B cell (primary cell): Measurements from ENCODE around the gene ACTBL2. TPM values are rescaled to one million over a fixed set of nuclear protein-coding genes. Genes with fewer than 3 reads are reported as not detected.

ENCODE experiments used
- ATAC-seq: fragments of 200-7000 bp; cut with Tn5 transposase; one replicate; pipeline ENCODE4 v1.10.0; 2021; ENCODE audit warnings: low read depth, mild to moderate bottlenecking, moderate number of reproducible peaks, moderate library complexity
- CTCF ChIA-PET: fragments of 350-600 bp; sonication (Branson Sonifier 250); formaldehyde crosslinking; loops from one replicate; lab custom pipeline; 2021; ENCODE audit warnings: antibody characterized with exemption, inconsistent platforms; lab: Charles Lee
- POLR2A ChIA-PET: fragments of 350-600 bp; sonication (Branson Sonifier 250); formaldehyde crosslinking; loops from one replicate; lab custom pipeline; 2021; ENCODE audit warnings: antibody characterized with exemption; lab: Charles Lee
- DNase-seq: peaks from one replicate; pipeline ENCODE4 v3.0.0; 2013
- H2AFZ ChIP-seq: 2 replicates; pipeline ENCODE4 v1.6.1; 2012; ENCODE audit warnings: mild to moderate bottlenecking, low read depth, low read length; ENCODE audit not compliant: insufficient read depth, poor library complexity, severe bottlenecking
- H3K27ac ChIP-seq, 2 donors: 1 replicate in 1 of 2; 2 replicates in 1 of 2; pipeline ENCODE4 v1.5.1; 2012 to 2013; ENCODE audit warnings: low read length in 2 of 2, mild to moderate bottlenecking in 2 of 2, moderate library complexity in 1 of 2
- H3K27me3 ChIP-seq, 4 experiments: fragments of 200-600 bp in 1 of 4; sonication (generic) in 1 of 4; replicated peaks in 1 of 4; 1 replicate in 2 of 4; 2 replicates in 2 of 4; pipeline versions ENCODE4 v1.6.1 to v1.7.0; 2013 to 2016; ENCODE audit warnings: low read length in 3 of 4, mild to moderate bottlenecking in 2 of 4, mixed read lengths in 1 of 4, moderate library complexity in 1 of 4; ENCODE audit not compliant: insufficient read depth in 4 of 4, control insufficient read depth in 3 of 4; ENCODE audit errors: control extremely low read depth in 1 of 4
- H3K36me3 ChIP-seq, 2 experiments: replicated peaks in 1 of 2; 1 replicate in 1 of 2; 2 replicates in 1 of 2; pipeline versions ENCODE4 v1.6.1 to v1.7.1; 2013; ENCODE audit warnings: low read length in 1 of 2; ENCODE audit not compliant: insufficient read depth in 2 of 2, control insufficient read depth in 1 of 2; ENCODE audit errors: control extremely low read depth in 1 of 2, extremely low read depth in 1 of 2
- H3K4me1 ChIP-seq, 2 donors: fragments of 200-600 bp in 1 of 2; sonication (generic) in 1 of 2; 1 replicate in 1 of 2; 2 replicates in 1 of 2; pipeline versions ENCODE4 v1.5.1 to v1.6.1; 2013 to 2017; ENCODE audit warnings: low read length in 2 of 2; ENCODE audit not compliant: control insufficient read depth in 2 of 2, insufficient read depth in 2 of 2
- H3K4me2 ChIP-seq: replicated peaks from 2 replicates; pipeline ENCODE3; 2012; ENCODE audit warnings: mild to moderate bottlenecking, low read depth, low read length; ENCODE audit not compliant: poor library complexity, severe bottlenecking
- H3K4me3 ChIP-seq, 5 experiments: fragments of 200-600 bp in 1 of 5; sonication (generic) in 1 of 5; 1 replicate in 3 of 5; 2 replicates in 2 of 5; pipeline versions ENCODE4 v1.5.1 to v1.7.0; 2011 to 2016; ENCODE audit warnings: low read length in 4 of 5, mild to moderate bottlenecking in 4 of 5, low read depth in 2 of 5, control low read depth in 1 of 5, moderate library complexity in 1 of 5; ENCODE audit not compliant: insufficient read depth in 1 of 5; ENCODE audit errors: control extremely low read depth in 1 of 5, extremely low read depth in 1 of 5
- H3K79me2 ChIP-seq: fragments of 200-600 bp; sonication (generic); one replicate; pipeline ENCODE4 v1.6.0; 2016; ENCODE audit warnings: low read length; ENCODE audit not compliant: control insufficient read depth, insufficient read depth
- H3K9ac ChIP-seq: fragments of 200-600 bp; sonication (generic); 2 replicates; pipeline ENCODE4 v1.6.1; 2017; ENCODE audit warnings: mild to moderate bottlenecking, low read length, moderate library complexity
- H3K9me3 ChIP-seq, 3 donors: one replicate each; pipeline versions ENCODE4 v1.6.1 to v1.7.1; 2013; ENCODE audit warnings: low read length in 2 of 3; ENCODE audit not compliant: control insufficient read depth in 2 of 3, insufficient read depth in 1 of 3; ENCODE audit errors: control extremely low read depth in 1 of 3
- H4K20me1 ChIP-seq: 2 replicates; pipeline ENCODE4 v1.6.0; 2012; ENCODE audit warnings: mild to moderate bottlenecking, low read length; ENCODE audit not compliant: insufficient read depth, control insufficient read depth, poor library complexity, severe bottlenecking
- H3K27ac Mint-ChIP-seq: one replicate; pipeline ENCODE4 v1.8.0; 2021; ENCODE audit warnings: mixed read lengths
- H3K27me3 Mint-ChIP-seq: one replicate; pipeline ENCODE4 v1.8.0; 2021; ENCODE audit warnings: mixed read lengths
- H3K4me1 Mint-ChIP-seq: one replicate; pipeline ENCODE4 v1.8.0; 2021; ENCODE audit warnings: mixed read lengths
- H3K4me3 Mint-ChIP-seq: one replicate; pipeline ENCODE4 v1.8.0; 2021; ENCODE audit warnings: mixed read lengths
- H3K9me3 Mint-ChIP-seq: one replicate; pipeline ENCODE4 v1.8.0; 2022; ENCODE audit warnings: mixed read lengths; ENCODE audit not compliant: insufficient read depth
- CTCF ChIP-seq: fragments of 200-600 bp; IDR thresholded peaks from one replicate; pipeline ENCODE4 v1.8.0; 2022; ENCODE audit warnings: antibody characterized with exemption, mild to moderate bottlenecking
- EZH2 ChIP-seq: IDR thresholded peaks from 2 replicates; pipeline ENCODE4 v1.6.1; 2012; ENCODE audit warnings: borderline replicate concordance, low read depth, mild to moderate bottlenecking, moderate library complexity, low read length; ENCODE audit not compliant: insufficient read depth, poor library complexity, severe bottlenecking
- WGBS: methylation state at CpG from one replicate; pipeline ENCODE4 v1.1.5; 2013; ENCODE audit warnings: missing lambda C conversion rate; ENCODE audit not compliant: insufficient coverage; 5-methylcytosine and 5-hydroxymethylcytosine counted together
- intact Hi-C: fragments of 100-400 bp; cut with micrococcal nuclease; formaldehyde crosslinking; loops from one replicate; pipeline ENCODE4 v1.10.0; 2022
- polyA plus RNA-seq: library from polyadenylated mRNA; depleted of rRNA; stranded (reverse); fragments of >200 nt; gene quantifications from 2 replicates; pipeline ENCODE4 v1.2.3, GENCODE V29; 2012
- total RNA-seq, 2 donors: library from RNA; stranded (reverse); fragments of 120-200 nt in 1 of 2; gene quantifications; 1 replicate in 1 of 2; 2 replicates in 1 of 2; pipeline versions ENCODE4 v1.2.3 to v1.2.4, GENCODE V29; 2013 to 2022

Gene ACTBL2
- total and polyA plus RNA-seq, 2 donors (not counting 1 experiment from before 2014, with no cell fraction given), result not detected

DNA sequence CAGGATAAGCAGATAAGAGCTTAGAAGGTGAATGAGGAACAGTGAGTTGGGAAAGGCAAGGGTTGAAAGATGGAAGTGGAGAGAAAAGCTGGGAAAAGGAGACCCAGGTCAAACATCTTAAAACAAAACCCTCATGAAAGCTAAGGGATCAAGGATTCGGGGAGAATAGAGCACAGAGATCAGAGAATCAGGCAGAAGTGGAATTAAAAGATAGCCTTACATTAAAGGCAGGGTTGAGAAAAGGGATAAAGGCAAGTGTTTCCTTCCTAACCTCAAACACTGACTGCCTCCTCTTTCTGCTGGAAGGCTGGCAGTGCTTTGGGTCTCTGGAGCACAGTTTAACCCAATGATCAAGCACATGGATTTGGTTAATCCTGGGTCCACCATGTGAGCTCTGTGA, 28.7 kb upstream of the ACTBL2 start:
- Histone ChIP-seq H3K9me3 (no peaks in the 10 kb centered on the region), H2AFZ (no peak overlapping the region), H3K27me3 (no peaks in the 10 kb centered on the region), H3K27ac (no peak overlapping the region), H3K36me3 (no peaks in the 10 kb centered on the region), H3K4me2 (no peak overlapping the region), H3K79me2 (no peaks in the 10 kb centered on the region), H3K9ac (no peak overlapping the region), H3K4me1 (no peaks in the 10 kb centered on the region), H3K4me3 (no peak overlapping the region), H4K20me1 (no peaks in the 10 kb centered on the region)
- POLR2A ChIA-PET, result no interaction called here
- CTCF ChIA-PET, result no interaction called here
- ATAC-seq (no peak), DNase-seq (no peak)
- TF ChIP-seq CTCF, result no peak
- TF ChIP-seq EZH2, result no peak
- Mint-ChIP-seq H3K27me3 (peaks cover 14% of the 10 kb centered on the region), H3K4me1 (no peaks in the 10 kb centered on the region), H3K27ac (no peak overlapping the region), H3K9me3 (no peaks in the 10 kb centered on the region), H3K4me3 (no peak overlapping the region)
- intact Hi-C loops, result no loop called here
- WGBS, result no CpG with 5 or more reads among the region's 1 CpG

DNA sequence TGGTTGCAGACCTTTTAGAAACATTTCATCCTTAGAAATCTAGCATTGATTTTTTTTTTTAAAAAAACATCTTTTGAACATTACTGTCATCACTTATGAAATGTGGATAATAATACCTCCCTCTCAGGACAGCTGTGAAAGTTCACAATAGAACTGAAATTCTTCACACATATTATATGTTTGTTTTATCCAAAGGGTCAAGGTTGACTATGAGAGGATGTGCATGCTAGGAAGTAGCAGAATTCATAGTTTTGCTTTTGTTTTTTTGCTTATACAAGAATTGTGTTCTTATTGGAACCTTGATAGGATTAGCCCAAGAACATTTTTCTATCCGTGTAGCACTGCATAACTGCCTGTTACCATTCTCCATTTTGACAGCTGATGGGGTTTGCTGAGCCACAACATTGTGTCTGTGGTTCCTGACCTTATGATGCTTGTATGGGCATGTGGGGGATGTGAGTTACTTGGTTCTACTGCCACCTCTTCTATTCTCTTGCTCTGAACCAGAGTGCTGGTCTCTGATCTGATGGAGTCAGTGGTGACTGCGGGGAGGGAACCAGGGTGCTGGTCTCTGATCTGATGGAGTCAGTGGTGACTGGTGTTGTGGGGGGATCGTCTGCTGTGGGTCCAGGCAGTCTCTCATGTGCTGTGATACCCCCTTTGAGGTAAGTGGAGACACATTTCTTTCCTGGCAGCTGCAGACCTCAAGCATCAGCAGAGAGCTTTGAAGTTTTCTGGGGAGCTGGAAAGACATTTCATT, 27.1 kb upstream of the ACTBL2 start:
- H3K27ac Mint-ChIP-seq, result no peak overlapping the region
- Histone ChIP-seq H3K4me3 (no peak overlapping the region), H3K79me2 (no peaks in the 10 kb centered on the region), H3K27me3 (no peaks in the 10 kb centered on the region), H3K27ac (no peak overlapping the region), H3K4me1 (no peaks in the 10 kb centered on the region), H2AFZ (no peak overlapping the region), H4K20me1 (no peaks in the 10 kb centered on the region), H3K9ac (no peak overlapping the region), H3K9me3 (no peaks in the 10 kb centered on the region), H3K36me3 (no peaks in the 10 kb centered on the region), H3K4me2 (no peak overlapping the region)
- ChIA-PET CTCF (interaction anchor here (0.9 kb wide), 1 partner anchor 11 kb away, joined by 3 read pairs; no protein-coding TSS in a partner anchor), POLR2A (no interaction called here)
- 82% methylated on average over 2 of the region's 3 CpGs for WGBS
- DNase-seq, result no peak
- peaks cover 10% of the 10 kb centered on the region for H3K27me3 Mint-ChIP-seq
- ATAC-seq, result no peak
- intact Hi-C loops, result no loop called here
- H3K9me3 Mint-ChIP-seq, result no peaks in the 10 kb centered on the region
- TF ChIP-seq CTCF (no peak), EZH2 (no peak)
- no peaks in the 10 kb centered on the region for H3K4me1 Mint-ChIP-seq
- no peak overlapping the region for H3K4me3 Mint-ChIP-seq
